NCI-H446 treated with DMSO at 0.1 percent for 48 hours (cell line): ENCODE measurements around the gene THBS2.
"Not testable (repeated sequence)": the region's sequence is repeated elsewhere in the genome, so short reads cannot be mapped to it uniquely, and the experiment has no call there.

Source experiments
- DNase-seq: peaks from one replicate; lab custom pipeline; 2025; lab: John Stamatoyannopoulos, UW

THBS2 gene

GRCh38 chr6:169210611-169211010, 43.0 kb downstream of the THBS2 start:
- DNase-seq = no peak

GRCh38 chr6:169208011-169208410, 45.6 kb downstream of the THBS2 start:
- no peak for DNase-seq

GRCh38 chr6:169207482-169207881, 46.2 kb downstream of the THBS2 start:
- DNase-seq = no peak

- no peak for DNase-seq
These were observed 48.2 kb downstream of the THBS2 start for GRCh38 chr6:169205176-169206160.

DNA sequence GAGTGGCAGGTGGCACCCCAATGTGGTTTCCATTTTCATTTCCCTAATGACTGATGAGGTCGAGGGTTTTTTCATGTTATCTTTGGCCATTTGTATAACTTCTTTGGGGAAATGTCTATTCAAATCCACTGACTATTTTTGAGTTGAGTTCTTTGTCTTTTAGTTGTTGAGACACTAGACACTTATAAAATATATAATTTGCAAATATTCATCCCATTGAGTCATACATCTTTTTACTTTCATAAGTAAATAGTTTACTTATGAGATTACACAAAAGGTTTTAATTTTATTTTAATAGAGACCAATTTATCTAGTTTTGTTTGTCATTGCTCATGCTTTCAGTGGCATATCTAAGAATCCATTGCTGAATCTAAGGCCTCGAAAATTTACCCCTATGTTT, 49.5 kb downstream of the THBS2 start:
- DNase-seq = no peak

- no peak for DNase-seq
These were observed 51.7 kb downstream of the THBS2 start for GRCh38 chr6:169201985-169202384.

DNA sequence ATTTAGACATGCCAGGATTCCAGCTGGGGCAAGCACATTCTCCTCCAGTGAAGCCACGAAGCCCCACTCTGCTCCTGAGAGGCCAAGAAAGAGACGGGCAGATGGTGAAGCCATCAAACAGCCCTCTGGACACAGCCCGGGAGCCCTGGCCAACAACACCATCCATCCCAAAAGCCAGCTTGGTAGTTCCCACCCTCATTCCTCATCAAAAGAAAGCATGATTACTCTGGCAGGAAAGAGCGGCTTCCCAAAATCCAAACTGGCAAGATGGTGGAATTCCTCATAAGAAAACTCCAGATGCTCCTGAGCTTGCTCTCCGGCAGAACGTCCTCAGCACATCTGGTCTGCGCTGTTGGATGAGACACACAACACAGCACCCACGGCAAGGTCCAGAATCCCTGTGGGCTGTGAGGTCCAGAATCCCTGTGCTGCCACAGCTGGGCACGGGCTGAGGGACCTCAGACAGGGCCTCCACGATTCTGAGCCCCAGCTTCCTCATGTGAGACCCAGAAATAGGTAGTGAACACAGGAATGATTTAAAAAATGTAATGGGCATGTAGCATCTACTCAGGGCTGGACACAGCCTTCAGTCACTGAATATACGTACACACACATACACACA, 52.6 kb downstream of the THBS2 start:
- no peak for DNase-seq

GRCh38 chr6:169199625-169200335, 53.9 kb downstream of the THBS2 start:
- no peak for DNase-seq

GRCh38 chr6:169198885-169199284, 54.8 kb downstream of the THBS2 start:
- DNase-seq = no peak

GRCh38 chr6:169197929-169198328, 55.7 kb downstream of the THBS2 start:
- DNase-seq = not testable (repeated sequence)

- DNase-seq = not testable (repeated sequence)
These were observed 57.4 kb downstream of the THBS2 start for GRCh38 chr6:169196279-169196678.

DNA sequence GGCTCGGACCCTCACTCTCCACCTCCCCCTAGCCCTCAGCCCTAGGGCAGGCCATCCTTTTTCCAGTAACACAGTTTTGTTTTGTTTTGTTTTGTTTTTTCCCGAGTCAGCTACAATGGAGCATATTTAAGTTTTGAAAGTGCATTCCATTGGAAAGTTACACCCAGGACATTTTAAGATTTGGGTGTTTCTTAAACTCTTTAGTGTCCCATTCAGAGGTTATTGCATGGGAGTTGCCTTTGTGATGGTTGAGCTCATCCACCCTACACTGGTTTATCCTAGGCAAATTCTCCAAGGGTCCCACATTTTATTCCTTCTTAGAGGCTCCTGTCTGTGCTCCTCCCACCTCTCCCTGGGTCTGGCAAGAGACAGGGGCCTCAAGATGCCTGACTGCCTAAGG, 58.9 kb downstream of the THBS2 start:
- no peak for DNase-seq

GRCh38 chr6:169190970-169191369, 62.7 kb downstream of the THBS2 start:
- no peak for DNase-seq

- DNase-seq = no peak
These were observed 63.5 kb downstream of the THBS2 start for GRCh38 chr6:169190144-169190584.

DNA sequence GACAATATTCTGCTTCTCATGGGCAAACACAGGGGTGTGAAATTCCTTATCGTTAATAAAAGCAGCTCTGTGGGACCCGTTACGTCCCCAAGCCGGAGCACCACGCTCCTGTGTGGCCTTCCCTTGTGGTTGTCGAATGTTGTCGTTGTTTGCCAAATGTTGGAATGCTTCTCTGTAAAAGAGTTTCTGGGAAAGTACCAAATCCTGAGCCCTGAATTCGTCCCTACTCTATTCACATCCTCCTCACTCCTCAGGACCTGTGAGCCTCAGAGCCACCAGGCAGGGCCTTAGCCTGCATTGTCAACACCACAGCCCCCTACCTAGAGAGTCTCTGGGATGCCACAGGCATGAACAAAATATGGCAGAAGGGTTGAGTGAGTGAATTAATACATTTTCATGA, 64.0 kb downstream of the THBS2 start:
- no peak for DNase-seq

DNA sequence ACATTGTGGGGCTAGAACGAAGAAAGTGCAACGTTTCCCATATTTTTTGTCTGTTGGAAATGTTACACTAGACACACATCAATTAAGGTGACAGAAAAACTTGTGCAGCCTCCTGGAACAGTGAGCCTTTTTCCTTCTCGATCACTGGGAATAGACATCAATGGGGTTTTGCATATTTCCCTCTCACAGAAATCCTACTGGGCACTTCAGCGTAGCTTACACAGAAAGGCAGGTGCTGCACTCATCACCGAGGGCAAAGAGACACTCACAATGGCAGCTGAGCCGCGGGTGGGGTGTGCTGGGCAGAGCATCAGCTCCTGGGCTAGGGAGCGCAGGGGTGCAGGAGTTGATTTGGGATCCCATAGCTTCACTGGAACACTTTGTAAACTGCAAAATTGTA, 64.5 kb downstream of the THBS2 start:
- no peak for DNase-seq

GRCh38 chr6:169188475-169188874, 65.2 kb downstream of the THBS2 start:
- DNase-seq = no peak

DNA sequence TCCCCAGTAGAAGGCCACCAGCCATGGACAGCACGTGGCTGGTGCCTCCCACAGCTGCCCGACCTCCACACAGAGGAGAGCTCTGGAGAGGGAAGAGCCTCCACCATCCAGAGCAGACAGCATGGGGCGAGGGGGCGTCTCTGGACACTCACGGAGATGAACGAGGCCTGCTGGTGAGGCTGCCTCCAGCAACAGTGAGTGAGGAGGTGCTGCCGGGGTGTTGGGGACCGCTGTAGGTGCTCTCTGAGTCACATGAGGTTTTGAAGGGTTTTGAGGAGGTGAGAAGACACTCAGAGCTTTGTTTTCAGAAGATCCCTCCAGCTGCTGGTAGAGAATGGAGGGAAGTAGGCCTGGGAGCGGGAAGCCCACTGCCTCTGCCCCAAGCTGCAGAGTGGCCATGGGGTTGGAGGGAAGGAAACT, 65.6 kb downstream of the THBS2 start:
- no peak for DNase-seq

- DNase-seq = no peak
These were observed 67.0 kb downstream of the THBS2 start for GRCh38 chr6:169186496-169187169.

DNA sequence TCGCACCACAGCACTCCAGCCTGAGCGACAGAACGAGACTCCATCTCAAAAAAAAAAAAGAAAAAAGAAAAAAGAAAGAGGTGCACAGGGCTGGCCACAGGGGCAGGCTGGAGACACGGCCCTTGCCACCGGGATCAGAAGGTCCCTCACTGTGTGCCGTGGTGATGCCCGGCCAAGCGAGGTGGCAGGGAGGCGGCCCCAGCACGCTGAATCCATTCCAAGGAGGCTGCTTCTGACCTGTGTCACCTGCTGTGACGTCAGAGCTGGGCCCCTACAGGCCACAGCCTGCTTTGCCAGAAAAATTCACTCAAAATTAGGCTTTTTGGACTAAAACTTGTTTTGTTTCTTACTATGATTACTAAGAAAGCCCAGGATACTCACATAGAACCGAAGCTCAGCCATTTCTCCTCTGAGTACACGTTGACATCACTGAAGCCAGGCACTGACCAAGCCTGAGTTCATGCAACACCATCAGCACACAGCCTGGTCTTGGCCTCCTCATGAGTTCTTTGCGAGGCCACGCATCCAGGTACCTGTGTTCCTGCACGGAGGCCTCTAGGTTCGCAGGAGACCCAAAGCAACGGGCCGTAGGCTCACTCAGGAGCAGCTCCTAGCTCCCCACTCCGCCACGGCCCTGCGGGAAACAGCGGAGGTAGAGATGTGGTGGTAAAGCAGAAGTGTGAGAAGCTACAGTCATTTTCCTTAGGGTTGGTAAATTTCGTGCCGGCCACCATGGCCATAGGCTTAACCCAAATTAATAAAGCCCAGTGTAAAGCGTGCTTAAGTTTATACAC, 67.8 kb downstream of the THBS2 start:
- DNase-seq = no peak

DNA sequence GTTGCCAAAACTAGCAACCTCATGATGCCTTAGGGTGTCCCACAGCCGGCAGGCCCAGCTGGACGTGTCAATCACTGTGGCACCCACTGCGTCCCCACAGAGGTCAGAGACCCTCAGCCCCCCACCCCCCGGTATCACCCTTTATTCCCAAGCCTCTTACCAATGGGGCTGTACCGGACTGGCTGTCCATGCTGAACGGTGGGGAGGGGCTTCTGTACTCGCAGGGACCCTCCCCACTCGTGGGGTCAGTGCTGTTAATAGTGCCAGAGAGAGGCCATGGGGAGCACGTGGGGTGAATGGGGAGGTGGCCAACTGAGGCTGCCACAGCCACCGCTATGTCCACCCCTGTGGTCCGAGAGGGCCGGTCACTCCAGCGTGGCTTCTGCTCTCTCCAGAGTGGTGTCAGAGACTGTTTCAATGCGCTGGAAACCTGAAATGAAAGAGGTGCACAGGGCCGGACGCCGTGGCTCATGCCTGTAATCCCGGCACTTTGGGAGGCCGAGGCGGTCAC, 68.6 kb downstream of the THBS2 start:
- no peak for DNase-seq
